Islet of Langerhans (tissue), 1 donor: Measurements from ENCODE around the gene FBLN1.
"Not testable (repeated sequence)": the region's sequence is repeated elsewhere in the genome, so short reads cannot be mapped to it uniquely, and the experiment has no call there.

Experiments
- FAIRE-seq: peaks from one replicate; lab custom pipeline; 2011; peaks lifted over from hg19 to GRCh38; lab: Jason Lieb, UNC

FBLN1 gene

DNA sequence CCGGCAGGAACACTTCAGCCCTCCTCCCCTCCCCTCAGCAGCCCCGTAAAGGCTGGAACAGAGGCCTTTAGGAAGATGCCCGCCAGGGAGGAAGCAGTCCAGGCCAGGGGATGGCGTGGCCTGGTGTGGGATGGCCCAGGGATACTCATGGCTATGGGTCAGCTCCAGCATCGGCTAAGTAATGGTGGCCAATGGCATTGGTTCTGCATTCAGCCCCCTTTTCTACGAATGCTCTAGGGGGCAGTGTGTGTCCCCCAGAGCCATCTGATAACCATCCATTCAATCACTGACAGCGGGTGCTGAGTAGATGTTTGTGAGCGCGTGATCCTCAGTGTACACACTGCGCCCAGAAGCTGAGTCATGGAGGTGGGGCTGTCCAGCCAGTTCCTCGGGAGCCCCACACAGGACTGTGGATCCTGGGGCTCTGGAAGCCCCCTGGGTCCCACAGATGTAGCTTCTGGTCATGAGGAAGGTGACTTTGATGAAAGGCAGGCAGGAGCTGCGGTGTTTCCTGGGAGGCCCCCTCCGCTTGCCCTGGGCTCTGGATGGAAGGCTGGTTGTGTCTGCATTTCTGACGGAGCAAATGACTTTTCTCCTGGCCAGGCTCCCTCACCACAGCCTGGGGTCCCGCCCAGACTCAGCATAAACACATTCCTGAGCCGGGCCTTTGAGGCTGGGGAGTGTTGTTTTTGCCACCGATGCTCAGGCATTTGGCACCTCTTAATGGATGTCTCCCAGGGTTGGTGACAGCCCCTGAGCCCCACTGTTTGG, 46.5 kb downstream of the FBLN1 start:
- no peak for FAIRE-seq

DNA sequence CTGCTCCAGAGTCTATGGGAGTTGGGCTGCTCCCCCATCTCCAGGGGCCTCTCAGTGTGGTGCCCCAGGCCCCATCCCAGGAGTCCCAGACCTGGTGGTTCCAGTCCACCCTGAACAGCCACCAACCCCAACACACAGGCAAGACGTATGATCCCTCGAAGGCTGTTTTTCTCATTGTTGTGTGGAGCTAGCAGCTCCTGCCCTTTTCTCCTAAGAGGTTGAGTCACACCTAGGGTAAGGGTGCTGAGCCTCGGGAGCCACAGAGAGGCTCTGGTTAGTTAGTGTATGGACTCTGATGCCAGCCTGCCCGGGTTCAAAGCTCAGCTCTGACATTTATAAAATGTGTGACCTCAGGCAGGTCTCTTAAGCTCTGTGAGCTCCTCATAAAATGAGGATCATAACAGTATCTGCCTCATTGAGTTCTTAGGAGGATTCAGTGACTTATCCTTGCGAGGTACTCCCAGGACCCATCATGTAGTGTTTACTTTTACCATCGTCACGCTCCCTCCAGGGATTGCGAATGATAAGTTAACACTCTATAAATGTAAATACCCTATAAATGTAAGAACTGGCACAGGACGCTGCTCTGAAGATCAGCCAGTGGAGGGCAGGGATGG, 47.2 kb downstream of the FBLN1 start:
- FAIRE-seq, result no peak

DNA sequence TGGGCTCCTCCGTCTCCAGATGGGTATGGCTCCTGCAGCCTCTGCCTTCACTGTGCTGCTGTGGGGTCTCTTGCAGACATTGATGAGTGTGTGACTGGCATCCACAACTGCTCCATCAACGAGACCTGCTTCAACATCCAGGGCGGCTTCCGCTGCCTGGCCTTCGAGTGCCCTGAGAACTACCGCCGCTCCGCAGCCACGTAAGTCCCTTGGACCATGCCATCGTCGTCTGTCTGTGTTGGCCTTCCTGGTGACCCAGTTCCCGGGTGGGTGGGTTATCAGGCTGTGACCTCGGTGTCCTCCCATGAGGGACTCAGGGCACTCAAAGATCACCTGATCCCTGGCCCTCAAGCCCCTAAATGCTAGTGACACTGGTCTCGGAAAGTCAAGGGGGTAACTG, 47.7 kb downstream of the FBLN1 start:
- FAIRE-seq, result no peak

DNA sequence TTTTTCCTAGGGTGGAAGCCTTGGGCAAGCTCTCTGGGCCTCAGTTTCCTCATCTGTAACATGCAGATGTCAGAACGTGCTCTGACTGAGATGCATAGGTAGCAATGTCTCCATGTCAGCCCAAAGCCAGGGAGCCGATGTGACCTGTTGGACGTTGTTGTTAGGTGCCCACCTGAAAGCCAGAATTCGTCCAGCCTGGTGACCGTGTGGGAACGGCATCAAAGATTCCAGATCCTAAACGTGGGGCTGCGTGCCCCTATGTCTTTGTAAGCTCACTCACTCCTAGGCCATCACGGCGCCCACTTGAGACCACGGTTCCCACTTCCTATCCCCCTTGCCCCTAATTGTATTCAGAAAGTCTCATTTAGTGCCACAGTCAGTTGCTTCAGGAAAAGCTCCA, 48.2 kb downstream of the FBLN1 start:
- no peak for FAIRE-seq

DNA sequence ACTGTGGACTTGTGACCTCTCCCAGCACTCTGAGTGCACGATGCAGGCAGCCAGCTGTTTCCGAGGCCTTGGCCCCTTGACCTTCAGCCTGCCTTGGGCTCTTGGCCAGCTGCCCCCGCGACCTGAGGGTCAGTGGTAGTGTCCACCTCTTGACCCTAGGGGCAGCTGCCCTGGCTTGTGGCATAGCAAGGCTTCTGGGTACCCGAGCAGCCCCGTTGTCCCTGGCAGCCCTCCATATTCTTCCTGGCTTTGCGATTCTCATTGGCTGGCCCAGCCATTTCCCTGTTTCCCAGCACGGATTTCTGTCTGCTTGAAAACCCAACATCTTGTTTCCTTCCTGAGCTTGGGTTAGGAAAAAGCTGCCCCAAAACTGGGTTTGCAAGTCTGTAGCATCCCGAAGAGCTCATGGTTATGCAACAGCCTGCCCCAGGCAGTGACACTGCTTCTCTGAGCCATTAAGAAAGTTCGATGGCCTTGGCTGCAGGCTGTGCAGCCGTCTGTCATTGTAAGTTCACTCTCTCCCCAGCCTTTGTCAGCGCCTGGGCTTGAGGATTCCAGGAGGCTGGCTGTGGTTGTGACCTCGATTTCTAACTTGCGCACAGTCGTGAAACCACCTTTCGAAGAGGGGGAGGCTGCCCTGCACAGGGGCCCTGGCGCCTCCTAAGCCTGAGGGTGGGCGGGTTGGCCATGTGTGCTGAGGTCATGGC, 48.8 kb downstream of the FBLN1 start:
- FAIRE-seq, result no peak

DNA sequence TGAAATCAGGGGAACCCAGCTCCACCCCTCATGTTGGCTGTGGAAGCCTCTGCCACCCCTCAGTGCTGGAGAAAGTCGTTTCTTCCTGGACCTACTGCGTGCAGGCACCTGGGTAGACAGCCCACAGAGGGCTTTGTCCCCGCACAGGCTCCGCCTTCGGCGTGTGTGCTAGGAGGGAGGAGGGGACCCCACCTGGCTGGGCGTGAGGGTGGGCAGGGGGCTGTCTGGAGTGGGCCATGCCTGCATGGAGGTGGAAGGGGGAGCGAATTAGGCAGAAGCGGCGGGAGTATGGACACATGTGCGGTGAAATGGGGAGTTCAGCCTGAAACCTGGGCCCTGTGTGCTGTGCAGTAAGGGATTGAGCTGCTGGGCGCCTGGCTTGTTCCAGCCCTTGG, 49.3 kb downstream of the FBLN1 start:
- FAIRE-seq, result no peak

DNA sequence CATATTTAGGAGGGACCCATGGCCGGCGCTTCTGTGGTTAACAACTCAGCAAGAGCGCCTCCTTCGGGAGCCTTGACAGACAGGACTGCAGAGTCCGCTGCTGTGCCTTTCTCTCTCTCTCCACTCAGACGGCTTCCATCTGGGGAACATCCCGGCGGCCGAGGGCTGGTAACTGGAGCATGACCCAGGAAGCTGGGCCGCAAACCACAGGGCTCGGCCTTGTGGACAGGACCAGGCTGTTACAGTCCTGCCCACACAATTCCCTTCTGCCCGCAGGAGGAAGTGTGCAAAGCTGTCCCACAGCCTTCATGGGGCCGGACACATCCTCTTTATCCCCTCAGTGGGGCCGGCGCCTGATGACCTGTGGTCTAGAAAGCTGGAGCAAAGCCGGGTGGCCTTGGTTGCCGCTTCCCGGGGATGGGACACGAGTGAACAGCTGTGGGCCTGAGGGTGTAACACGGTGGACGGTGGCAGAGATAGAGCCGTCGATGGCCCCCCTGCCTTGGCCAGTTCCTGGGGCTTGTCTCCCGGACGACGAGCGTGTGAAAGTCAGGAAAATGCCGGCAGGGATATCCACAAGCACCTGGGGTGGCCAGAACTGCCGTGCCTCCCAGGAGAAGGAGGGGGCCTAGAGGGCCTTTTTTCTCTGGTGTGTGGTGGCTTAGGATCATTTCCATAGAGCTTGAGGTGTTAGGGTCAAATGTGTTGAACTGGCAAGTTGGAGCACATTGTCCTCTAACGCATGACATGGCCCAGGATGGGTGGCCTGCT, 50.1 kb downstream of the FBLN1 start:
- no peak for FAIRE-seq

DNA sequence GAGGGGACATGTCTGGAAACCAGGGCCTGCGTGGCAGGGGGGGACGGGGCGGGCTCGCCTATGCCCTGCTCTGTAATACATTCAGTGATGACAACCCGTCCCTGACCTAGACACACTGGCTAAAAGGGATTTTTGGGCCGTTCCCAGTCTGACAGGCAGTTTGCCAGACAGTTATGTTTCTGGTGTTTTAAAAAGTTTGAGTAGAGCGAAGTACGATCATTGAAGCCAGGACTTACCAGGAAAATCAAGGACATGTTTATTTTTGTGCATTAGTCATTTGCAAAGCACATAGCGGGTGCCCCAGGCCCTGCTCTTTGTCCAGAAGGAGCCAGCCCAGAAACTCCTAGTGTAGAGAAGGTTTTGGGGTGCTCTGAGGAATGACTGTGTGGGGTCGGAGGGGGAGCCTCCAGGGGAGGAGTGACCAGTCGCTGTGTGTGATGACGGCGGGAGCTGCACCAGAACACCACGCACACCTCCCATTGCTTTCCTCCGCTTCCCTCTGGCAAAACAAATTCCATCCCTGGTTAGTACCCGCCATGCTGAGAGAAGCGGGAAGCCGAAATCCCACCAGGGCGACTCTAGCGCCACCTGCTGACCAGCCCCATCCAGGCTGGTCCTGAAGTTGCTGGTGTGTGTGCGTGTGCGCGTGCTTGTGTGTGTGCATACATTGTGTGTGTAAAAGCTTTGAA, 50.8 kb downstream of the FBLN1 start:
- no peak for FAIRE-seq

DNA sequence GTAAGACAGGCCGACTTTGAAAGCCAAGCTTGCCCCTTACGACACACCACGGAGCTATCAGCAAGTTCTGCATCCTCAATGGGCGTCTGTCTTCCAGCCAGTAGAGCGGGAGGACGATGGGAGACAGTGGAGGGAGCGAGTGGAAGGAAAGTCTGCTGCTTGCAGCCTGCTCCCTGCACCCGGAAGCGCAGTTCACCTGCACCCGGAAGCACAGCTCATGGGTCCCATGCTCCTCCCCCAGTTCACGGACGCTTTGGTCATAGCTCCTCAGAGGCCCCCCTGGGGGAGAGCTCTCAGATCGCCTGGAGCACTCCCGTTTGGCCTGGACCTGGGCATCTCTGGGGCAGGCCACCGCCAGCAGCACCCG, 51.3 kb downstream of the FBLN1 start:
- FAIRE-seq, result no peak

DNA sequence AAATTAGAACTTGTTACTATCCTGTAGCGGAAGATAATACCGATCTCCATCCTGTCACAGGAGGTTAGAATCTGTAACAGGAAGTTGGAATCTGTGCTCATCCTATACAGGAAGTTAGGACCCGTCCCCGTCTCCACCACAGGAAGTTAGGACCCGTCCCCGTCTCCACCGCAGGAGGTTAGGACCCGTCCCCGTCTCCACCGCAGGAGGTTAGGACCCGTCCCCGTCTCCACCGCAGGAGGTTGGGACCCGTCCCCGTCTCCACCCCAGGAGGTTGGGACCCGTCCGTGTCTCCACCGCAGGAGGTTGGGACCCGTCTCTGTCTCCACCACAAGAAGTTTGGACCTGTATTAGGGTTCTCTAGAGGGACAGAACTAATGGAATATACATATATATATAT, 52.2 kb downstream of the FBLN1 start:
- no peak for FAIRE-seq

DNA sequence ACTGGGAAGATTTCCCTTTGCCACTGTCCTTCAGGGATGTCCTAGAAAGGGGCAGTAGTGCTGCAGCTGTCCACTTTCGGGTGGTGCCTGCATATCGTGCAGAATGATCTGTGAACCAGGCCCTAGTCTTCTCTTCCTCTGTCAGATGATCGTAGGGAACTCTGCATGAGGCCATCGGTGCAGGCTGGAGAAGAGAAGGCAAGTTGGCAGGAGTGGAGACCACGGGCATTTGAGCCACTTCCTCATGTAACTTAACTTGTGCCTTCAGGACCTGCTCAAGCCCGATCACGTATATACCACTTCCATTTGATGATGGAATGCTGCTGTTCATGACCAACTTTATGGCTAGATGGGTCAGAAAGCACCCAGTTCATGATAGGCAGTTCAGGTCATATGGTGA, 55.2 kb downstream of the FBLN1 start:
- not testable (repeated sequence) for FAIRE-seq

DNA sequence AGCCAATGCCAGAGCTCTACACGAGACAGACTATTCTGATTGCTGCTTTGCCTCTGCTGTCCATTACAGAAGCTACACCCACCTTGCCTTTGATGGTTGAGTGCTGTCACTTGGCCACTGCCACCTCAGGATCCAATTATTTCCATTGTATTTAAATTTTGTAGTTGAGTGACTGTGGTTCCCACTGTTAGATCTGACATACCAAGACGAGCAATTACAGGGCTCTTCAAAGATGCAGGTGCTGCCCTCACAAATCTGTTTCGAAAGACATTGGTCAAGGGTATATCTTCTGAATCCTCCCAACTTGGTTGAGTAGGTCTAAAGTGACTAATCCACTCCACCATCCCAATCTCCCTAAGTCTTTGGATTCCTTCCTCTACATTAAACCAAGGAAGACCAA, 57.4 kb downstream of the FBLN1 start:
- not testable (repeated sequence) for FAIRE-seq

DNA sequence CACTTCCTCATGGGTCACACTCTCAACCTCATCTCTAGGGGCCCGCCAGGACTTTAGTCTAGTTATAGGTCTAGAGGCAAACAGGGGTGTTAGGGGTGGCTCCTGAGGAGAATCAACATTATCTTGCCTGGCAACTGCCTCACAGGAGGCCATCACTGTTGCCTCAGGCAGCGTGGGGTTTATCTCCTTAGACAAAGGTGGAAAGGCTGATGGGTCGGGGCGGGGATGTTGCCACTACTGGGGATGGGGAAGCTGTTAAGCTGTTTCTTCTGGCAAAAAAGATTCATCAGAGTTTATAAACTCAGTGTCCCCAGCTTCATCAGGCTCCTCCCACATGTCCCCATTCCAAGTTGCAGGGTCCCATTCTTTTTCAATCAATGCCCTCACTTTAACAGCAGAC, 58.1 kb downstream of the FBLN1 start:
- FAIRE-seq, result not testable (repeated sequence)

DNA sequence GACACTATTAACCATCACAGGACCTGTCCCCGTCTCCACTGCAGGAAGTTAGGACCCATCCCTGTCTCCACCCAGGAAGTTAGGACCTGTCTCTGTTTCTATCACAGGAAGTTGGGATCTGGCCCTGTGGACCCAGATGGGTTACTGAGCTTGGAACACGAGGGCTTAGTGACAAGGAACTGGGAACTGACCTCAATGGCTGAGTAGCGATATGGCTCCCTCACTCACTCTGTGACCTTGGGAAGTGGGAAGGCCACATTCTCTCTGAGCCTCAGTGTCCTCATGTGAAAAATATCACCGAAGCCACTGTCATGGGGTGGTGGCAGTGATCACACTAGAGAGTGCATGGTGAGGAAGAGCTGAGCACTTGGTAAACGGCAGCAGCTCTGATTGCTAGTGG, 59.4 kb downstream of the FBLN1 start:
- FAIRE-seq, result no peak

DNA sequence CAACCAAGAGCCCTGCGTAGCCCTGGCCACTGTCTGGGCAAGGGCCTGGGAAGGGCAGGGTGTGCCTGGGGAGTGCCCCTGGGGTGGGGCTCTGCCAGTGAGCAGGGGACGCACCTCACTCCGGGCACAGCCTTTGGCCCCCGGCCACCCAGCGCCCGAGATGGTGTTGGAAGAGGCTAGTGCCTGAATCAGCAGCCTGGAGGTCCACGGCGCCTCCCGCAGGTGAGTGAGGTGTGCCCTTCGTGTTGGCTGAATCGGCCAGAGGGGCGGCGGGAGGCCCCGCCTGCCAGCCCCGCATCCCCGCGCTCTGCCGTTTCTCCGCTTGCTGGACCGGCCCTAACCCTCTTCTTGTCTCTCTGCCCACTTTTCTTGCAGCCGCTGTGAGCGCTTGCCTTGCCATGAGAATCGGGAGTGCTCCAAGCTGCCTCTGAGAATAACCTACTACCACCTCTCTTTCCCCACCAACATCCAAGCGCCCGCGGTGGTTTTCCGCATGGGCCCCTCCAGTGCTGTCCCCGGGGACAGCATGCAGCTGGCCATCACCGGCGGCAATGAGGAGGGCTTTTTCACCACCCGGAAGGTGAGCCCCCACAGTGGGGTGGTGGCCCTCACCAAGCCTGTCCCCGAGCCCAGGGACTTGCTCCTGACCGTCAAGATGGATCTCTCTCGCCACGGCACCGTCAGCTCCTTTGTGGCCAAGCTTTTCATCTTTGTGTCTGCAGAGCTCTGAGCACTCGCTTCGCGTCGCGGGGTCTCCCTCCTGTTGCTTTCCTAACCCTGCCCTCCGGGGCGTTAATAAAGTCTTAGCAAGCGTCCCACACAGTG, 60.1 kb downstream of the FBLN1 start:
- FAIRE-seq, result no peak

DNA sequence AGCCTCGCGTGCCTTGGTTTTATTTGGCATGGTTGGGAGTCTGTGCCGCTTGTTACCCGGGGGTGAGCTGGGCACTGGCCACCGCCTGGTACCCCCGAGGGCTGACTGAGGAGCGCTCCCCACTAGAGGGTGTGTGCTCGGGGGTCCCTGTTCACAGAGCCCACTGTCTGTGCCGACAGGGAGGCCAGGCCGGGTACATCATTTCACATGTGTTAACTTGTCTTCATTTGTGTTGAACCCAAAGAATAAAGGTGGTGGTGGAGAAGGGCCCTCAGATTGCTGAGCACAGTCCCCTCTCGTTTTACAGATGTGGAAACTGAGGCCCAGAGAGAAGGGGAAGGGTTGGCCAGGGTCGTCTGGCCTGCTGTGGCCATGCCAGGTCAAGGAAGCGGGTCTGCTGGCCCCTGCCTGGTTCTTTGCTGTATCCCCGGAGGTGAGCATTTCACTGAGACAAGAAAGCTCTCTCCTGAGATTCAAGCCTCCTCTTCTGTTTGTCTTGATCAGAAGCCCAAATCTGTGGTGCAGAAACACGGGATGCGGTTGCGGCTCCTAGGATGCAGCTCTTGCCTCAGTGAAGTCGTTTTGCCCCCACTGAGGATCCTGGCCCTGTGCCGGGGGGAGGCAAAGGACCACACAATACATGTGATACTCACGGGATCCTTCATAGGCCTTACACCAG, 60.8 kb downstream of the FBLN1 start:
- no peak for FAIRE-seq

DNA sequence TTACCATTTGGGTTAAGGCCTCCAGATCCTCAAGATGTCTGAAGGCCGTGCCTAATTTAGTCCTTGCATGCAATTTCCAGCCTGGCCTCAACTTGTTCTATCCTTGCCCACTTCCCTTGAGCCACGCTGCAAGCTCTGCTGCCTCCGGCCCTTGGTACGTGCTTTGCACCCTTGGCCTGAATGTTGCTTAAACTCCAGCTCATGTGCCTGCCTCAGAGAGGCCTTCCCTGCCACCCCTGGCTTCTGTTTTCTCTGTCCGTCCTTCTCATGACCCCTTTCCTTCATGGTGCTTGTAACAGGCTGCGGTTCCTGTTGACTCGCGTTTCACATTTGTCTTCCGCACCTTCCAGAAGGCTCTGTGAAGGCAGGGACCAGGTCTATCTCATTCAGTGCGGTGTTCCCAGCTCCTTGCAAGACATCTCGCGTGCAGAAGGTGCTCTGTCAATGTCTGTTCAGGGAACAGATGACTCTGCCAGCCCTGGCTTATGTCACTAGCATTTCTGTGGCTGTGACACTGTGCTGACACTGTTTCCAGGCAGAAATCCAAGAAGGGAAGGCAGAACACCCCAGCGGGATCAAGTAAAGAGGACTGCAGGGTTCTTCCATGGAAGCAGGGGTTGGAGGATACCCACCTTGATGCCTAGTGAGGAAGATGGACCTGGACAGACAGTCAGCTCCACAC, 61.8 kb downstream of the FBLN1 start:
- FAIRE-seq, result no peak

DNA sequence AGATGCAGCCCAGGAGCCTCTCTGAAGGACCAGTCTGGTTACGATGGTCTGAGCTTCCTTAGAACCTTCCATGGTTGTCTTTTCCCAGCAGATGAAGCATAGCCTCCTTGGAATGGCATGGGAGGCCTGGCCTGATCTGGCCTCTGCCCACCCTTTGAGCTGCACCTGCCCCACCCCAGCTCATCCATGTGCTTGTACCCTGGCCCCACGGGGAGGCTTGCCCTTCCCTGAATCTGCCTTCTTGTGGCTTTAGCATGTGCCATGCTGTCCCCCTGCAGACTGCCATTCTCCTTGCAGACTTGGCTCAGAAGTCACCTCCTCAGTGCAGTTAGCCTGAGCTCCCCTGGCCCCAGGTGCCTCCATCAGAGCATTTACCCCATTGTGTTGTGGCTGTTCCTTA, 62.5 kb downstream of the FBLN1 start:
- no peak for FAIRE-seq

DNA sequence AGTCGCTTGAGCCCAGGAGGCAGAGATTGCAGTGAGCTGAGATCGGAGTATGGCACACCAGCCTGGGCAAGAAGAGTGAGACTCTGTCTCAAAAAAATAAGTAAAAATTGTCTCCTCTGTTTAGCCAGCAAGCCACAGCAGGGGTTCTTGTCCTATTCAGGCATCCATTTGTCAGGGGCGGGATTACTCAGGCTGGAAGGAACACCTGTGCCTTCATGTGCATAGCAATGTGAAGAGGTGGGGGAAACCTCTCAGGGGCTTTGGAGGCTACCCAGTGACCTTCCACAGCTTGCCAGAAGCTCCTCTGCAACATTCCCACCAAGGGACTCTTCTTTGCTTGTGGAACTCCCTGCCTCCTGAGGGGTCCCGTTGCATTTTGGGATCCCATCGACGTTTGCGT, 63.3 kb downstream of the FBLN1 start:
- no peak for FAIRE-seq

DNA sequence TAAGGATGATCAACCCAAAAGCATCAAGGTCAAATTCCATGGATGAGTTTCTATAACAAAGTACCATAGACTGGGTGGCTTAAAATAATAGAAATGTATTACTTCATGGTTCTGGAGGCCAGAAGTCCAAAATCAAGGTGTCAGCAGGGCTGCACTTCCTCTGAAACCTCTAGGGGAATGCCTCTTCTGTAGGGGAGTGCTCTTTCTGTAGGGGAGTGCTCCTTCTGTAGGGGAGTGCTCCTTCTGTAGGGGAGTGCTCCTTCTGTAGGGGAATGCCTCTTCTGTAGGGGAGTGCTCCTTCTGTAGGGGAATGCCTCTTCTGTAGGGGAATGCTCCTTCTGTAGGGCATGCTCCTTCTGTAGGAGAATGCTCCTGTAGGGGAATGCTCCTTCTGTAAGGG, 65.5 kb downstream of the FBLN1 start:
- FAIRE-seq, result no peak
